ENCODE data around the gene ETV3L.

The ETV3L gene

GRCh38 chr1:157131281-157131680 is 31.7 kb upstream of the ETV3L start:
- no peak for FAIRE-seq

GRCh38 chr1:157124855-157125254 is 25.2 kb upstream of the ETV3L start:
- no peak for FAIRE-seq

DNA sequence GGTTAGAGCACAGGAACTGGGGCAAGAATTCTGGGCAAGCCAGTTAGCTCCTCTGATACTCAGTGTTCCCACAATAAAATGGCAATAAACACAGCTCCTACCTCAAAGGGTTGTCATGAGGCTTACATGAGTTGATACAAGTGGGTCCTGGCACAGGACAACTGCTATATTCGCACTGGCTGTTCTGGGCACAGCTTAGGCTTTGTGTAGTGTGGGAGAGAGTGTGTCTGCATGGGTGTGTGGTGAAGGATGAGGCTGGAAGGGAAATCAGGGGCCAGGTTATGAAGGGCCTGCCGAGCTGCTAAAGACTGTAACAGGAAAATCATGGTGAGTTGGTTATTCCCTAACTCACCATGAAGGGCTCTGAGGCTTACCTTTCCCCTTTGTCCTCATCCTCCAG is 19.8 kb upstream of the ETV3L start:
- FAIRE-seq, result no peak

- no peak for FAIRE-seq
These were observed 19.4 kb upstream of the ETV3L start for GRCh38 chr1:157119008-157119407.

GRCh38 chr1:157117527-157118057 is 18.0 kb upstream of the ETV3L start:
- FAIRE-seq, result no peak

DNA sequence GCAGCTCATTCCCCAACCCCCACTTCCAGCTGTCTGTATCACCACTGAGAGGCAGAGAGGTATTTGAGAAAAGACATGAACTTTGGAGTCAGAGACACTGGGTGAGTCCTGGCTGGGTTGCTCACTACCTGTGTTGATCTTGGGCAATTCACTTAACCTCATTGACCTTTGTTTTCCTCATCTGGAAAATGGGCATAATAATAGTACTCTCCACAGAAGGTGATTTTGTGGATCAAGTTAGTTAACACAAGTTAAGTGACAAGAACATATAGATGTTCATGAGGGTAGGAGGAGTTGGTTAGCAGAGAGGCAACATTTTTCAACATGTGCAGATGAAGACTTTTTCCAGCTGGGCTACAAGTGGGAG is 17.1 kb upstream of the ETV3L start:
- no peak for FAIRE-seq

- FAIRE-seq, result no peak
These were observed 16.5 kb upstream of the ETV3L start for GRCh38 chr1:157115851-157116736.

- FAIRE-seq, result no peak
These were observed 15.8 kb upstream of the ETV3L start for GRCh38 chr1:157115429-157115838.

GRCh38 chr1:157114183-157115121 is 14.8 kb upstream of the ETV3L start:
- no peak for FAIRE-seq

- FAIRE-seq, result no peak
These were observed 14.0 kb upstream of the ETV3L start for GRCh38 chr1:157113631-157114030.

- no peak for FAIRE-seq
These were observed 13.5 kb upstream of the ETV3L start for GRCh38 chr1:157113106-157113505.

GRCh38 chr1:157112186-157112867 is 12.7 kb upstream of the ETV3L start:
- no peak for FAIRE-seq

DNA sequence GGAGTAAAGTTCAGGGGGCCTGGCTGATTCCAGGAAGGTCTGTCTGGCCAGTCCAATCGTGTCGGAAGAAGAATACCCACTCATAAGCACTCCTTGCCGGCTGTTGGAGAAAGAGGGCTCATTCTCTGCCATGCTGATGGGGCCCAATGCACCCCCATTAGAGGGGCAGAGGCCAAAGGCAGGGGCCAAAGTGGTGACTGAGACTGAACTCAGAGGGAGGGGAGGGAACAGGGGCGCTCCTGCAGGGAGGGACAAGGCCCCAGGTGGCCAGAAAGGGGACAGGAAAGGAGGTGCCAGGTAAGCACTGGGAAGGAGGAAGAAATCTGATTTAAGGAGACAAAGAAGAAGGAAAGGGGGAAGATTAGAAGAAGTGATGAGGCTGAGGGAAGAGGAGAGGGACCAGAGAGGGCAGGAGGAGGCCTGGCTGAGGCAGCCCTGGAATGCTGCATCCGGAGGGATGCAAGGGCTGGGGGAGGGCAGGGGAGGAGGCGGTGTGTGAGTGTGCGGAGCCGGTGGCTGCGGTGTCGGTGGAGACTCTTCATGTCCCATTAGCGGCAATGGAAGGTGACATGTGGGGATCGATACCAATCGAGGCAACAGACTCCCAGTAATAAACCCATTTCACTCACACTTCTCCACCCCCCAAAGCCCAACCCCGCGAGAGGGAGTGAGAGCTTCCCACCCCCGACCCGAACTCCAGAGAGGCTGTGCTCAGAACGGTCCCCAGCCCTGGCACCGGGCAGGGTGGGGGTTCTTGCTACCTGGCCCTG is 12.0 kb upstream of the ETV3L start:
- no peak for FAIRE-seq

DNA sequence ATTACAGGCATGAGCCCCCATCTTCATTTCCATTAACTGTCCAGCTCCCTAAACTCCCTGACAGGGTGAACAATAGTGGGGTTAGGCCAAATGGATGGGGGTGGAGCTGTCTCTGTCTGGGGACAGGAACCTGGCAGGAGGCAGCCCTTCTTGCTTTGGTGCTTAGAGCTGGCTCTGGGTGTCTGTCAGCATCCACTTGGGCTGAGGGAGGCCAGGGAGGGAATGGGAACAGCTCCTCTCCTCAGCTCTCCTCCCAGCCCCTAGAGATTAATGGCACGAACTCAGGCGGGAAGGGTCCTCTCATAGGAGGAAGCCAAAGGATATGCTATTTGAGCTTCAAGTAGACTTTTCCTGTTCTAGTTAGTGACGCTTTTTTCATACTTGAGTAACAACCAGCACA is 11.1 kb upstream of the ETV3L start:
- no peak for FAIRE-seq

- no peak for FAIRE-seq
These were observed 10.4 kb upstream of the ETV3L start for GRCh38 chr1:157110003-157110402.

- no peak for FAIRE-seq
These were observed 8.8 kb upstream of the ETV3L start for GRCh38 chr1:157108448-157108847.

- FAIRE-seq, result no peak
These were observed 8.1 kb upstream of the ETV3L start for GRCh38 chr1:157107702-157108101.

- no peak for FAIRE-seq
These were observed 7.2 kb upstream of the ETV3L start for GRCh38 chr1:157106813-157107189.

DNA sequence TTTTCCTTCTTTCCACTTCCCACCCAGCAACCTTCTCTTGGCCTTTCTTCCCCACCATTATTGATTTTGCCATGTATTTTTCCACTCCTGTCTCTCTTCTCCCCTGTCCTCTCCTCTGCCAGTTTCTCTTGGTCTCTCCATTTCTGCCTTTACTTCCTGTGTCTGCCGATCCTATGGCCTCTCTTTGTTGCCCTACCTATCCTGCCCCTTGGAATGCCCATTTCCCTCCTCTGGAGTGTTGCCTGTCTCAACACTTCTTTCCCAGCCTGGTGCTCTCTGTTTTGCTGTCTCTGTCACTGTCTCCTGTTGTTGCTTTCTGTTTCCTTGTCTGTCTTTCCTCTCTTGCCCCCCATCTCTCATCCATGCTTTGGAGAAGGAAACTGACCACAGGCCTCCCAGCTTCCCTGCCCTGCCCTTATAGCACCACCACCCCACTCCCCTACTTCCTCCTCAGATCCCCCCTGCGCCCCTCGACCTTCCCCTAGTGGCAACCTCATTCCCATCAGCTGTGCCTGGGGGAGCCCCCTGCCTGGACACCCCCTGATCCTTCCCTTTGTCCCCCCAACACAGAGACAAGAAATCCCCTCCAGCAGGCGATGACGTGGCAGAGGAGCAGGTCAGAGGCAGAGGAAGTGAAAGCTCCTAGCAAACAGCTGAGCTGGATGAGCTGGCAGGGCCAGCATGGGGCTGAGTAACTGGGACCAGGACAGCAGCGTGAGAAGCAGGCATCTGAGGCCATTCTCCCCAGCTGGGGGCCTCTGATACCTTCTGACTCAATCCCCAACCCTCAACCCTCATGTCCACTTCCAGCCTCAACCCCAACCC is 6.6 kb upstream of the ETV3L start:
- no peak for FAIRE-seq

GRCh38 chr1:157105298-157105987 is 5.8 kb upstream of the ETV3L start:
- FAIRE-seq, result no peak

All from endometrium (tissue), 2 donors.